Mucosa of descending colon (tissue), 3 donors: ENCODE measurements around the gene GPR75. TPM values are rescaled to one million over a fixed set of nuclear protein-coding genes. Genes with fewer than 3 reads are reported as not detected.

ENCODE experiments used
- ATAC-seq: fragments of 200-7000 bp; cut with Tn5 transposase; one replicate; pipeline ENCODE4 v1.9.1; 2020; ENCODE audit warnings: mild to moderate bottlenecking, moderate library complexity
- DNase-seq, 3 donors: peaks; one replicate each; pipeline ENCODE4 v3.0.0-alpha.2; 2020
- H3K36me3 ChIP-seq: fragments of 200-600 bp; one replicate; pipeline ENCODE4 v1.8.0; 2021; ENCODE audit warnings: low read depth, mild to moderate bottlenecking
- H3K4me1 ChIP-seq: fragments of 200-600 bp; one replicate; pipeline ENCODE4 v1.8.0; 2021; ENCODE audit warnings: low read depth, mild to moderate bottlenecking
- H3K4me3 ChIP-seq: fragments of 200-600 bp; one replicate; pipeline ENCODE4 v1.8.0; 2021; ENCODE audit warnings: mild to moderate bottlenecking
- H3K9me3 ChIP-seq: fragments of 200-600 bp; one replicate; pipeline ENCODE4 v1.8.0; 2021; ENCODE audit warnings: mild to moderate bottlenecking
- intact Hi-C, 2 donors: fragments of 100-400 bp; cut with DNase I in 1 of 2; cut with micrococcal nuclease in 1 of 2; formaldehyde crosslinking; loops; one replicate each; pipeline versions ENCODE4 v1.11.0 to v1.11.1; 2022; cut with DNase I, micrococcal nuclease
- total RNA-seq, 3 donors: library from RNA; stranded (reverse); fragmentation: NEBNext Ultra II Directional in 2 of 3; extraction: Animal tissue kit (Norgen Biotek cat#: 25700) in 2 of 3; gene quantifications; one replicate each; pipeline versions ENCODE4 v1.2.1 to v1.2.4, GENCODE V29; 2021 to 2023
- TF ChIP-seq, protein P1 (sequence below): fragments of 200-600 bp; IDR thresholded peaks from one replicate; pipeline ENCODE4 v1.8.0; 2022; ENCODE audit warnings: antibody characterized with exemption, mild to moderate bottlenecking
- donor health status: DM: no; HTN: no; CAD: no; lungs with moderate emphysema.
- donor health status: DM: no; HTN: no; CAD: no.
- donor health status: DM: no; HTN: yes; CAD: no.

The GPR75 gene
- total RNA-seq, 3 donors from 2014 or later: 1.3 to 2.9 (median 2.1) TPM

DNA sequence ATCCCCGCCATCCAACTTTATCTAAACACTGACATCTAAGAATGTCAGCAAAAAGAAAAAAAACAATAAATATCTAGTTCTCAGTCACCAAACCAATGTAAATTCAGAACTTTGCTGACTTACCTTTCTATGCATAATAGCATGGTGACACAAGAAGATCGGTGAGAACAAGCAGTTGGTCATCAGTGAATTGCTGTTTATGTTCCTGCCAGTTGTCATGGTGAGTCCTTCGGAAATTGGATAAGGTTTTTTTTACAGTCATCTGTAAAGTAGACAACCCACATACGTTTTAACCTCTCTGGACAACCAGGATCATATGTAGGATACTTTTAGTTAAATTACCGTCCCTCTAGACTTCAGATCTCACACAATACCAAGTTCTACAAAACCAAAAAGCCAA, 6.2 kb upstream of the GPR75 start:
- no peaks in the 10 kb centered on the region for H3K4me1 ChIP-seq
- H3K4me3 ChIP-seq: no peak overlapping the region
- TF ChIP-seq, protein P1, sequence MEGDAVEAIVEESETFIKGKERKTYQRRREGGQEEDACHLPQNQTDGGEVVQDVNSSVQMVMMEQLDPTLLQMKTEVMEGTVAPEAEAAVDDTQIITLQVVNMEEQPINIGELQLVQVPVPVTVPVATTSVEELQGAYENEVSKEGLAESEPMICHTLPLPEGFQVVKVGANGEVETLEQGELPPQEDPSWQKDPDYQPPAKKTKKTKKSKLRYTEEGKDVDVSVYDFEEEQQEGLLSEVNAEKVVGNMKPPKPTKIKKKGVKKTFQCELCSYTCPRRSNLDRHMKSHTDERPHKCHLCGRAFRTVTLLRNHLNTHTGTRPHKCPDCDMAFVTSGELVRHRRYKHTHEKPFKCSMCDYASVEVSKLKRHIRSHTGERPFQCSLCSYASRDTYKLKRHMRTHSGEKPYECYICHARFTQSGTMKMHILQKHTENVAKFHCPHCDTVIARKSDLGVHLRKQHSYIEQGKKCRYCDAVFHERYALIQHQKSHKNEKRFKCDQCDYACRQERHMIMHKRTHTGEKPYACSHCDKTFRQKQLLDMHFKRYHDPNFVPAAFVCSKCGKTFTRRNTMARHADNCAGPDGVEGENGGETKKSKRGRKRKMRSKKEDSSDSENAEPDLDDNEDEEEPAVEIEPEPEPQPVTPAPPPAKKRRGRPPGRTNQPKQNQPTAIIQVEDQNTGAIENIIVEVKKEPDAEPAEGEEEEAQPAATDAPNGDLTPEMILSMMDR: no peak
- ATAC-seq: no peak
- no peak for DNase-seq
- H3K36me3 ChIP-seq: no peaks in the 10 kb centered on the region
- no peaks in the 10 kb centered on the region for H3K9me3 ChIP-seq
- intact Hi-C loops: no loop called here

DNA sequence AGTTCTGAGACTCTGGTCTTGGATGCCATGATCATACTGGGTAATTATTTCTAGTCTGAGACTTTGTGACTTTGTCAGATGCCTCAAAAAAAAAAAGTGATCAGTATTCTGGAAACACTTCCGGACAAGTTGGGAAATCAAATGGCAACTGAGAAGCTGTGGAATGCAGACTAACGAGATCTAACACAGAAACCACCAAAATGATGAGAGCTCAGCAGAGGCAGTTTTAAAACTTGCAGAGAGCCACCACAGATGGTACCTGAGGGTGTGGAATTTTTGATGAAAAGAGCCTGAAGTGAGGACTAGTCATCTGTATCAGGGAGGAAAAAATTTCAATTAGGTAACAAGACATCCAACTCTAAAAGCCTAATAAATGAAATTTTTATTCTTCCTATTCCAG, 5.5 kb upstream of the GPR75 start:
- no peak overlapping the region for H3K4me3 ChIP-seq
- DNase-seq (no peak), ATAC-seq (no peak)
- TF ChIP-seq, protein P1: no peak
- intact Hi-C loops: no loop called here
- no peaks in the 10 kb centered on the region for H3K4me1 ChIP-seq
- no peaks in the 10 kb centered on the region for H3K36me3 ChIP-seq
- H3K9me3 ChIP-seq: no peaks in the 10 kb centered on the region

DNA sequence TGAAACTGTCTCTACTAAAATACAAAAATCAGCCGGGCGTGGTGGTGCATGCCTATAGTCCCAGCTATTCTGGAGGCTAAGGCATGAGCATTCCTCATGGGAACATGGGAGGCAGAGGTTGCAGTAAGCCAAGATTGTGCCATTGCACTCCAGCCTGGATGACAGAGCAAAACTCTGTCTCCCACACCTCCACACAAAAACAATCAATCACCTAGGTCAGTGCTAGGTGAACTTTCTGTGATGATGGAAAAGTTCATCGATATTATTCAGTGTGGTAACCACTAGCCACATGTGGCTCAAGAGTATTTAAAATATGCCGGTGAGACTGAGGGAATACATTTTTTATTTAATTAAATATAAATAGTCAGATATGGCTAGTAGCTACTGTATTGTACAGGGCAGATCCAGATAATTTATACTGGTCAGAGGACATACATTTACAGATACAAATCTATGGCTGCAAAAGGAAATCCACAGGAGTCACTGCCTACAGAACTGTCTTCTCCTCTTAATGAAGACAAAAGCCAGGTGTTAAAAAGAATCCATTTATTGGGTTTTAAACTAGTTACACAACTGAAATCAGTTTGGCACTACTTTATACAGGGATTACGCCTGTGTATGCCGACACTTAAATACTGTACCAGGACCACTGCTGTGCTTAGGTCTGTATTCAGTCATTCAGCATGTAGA, 3.9 kb upstream of the GPR75 start:
- DNase-seq (no peak), ATAC-seq (no peak)
- Histone ChIP-seq H3K4me3 (no peak overlapping the region), H3K4me1 (peaks cover 4% of the 10 kb centered on the region), H3K36me3 (no peaks in the 10 kb centered on the region), H3K9me3 (no peaks in the 10 kb centered on the region)
- intact Hi-C loops: no loop called here
- TF ChIP-seq, protein P1: no peak

DNA sequence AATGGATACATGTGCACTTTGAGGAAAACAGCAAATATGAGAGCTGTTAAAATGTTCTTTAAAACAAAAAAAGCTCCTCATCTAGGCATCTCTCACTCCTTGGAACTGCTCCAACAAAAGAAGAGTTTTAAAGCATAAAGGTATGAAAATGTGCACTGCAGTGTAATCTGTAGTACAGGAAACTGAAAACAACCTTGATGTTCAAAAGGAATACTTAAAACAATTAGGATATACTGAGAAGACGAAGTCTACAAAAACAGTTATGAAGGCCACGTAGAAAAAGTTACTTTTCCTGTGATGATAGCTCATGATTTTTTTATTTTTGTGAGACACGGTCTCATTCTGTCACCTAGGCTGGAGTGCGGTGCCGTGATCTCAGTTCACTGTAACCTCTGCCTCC, 2.1 kb upstream of the GPR75 start:
- H3K36me3 ChIP-seq: no peaks in the 10 kb centered on the region
- TF ChIP-seq, protein P1: no peak
- DNase-seq: no peak
- intact Hi-C loops: no loop called here
- ATAC-seq: no peak
- H3K4me1 ChIP-seq: peaks cover 4% of the 10 kb centered on the region
- no peak overlapping the region for H3K4me3 ChIP-seq
- no peaks in the 10 kb centered on the region for H3K9me3 ChIP-seq

DNA sequence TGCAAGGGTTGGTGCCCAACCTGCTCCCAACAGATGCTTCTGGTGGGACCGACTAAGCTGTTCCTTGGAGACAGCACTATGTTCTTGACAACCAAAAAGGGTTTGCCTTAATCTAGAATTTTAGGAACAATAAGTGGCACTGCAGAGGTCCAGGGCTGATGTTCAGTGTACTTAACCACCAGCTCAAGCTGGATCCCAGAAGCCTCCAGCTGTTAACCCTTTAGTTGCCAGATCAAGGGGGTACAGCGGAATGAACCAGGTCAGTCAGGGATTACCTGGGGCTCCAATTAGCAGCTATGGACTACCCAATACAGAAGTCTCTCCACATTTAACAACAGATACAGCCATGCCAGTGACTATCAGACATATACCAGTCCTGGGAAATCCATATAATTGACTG, 3.5 kb downstream of the GPR75 start:
- intact Hi-C loops: no loop called here
- no peak for ATAC-seq

More for the DNA sequence above, 3.5 kb downstream of the GPR75 start:
- Histone ChIP-seq H3K4me3 (no peak overlapping the region), H3K36me3 (no peaks in the 10 kb centered on the region), H3K4me1 (peaks cover 4% of the 10 kb centered on the region), H3K9me3 (no peaks in the 10 kb centered on the region)
- no peak for DNase-seq
- TF ChIP-seq, protein P1: no peak
